Measurements from ENCODE around the gene GNAI1. TPM values are rescaled to one million over a fixed set of nuclear protein-coding genes. Genes with fewer than 3 reads are reported as not detected.

Gene GNAI1
- total and polyA plus RNA-seq, 2 of the 13 experiments (the other 11 are each of a cell fraction or from before 2014, with no cell fraction given) = 3.5 to 5.7 TPM

GRCh38 chr7:80095545-80095944 lies 39.1 kb upstream of the GNAI1 start:
- ATAC-seq = no peak
- DNase-seq (ENCODE audit: low spot score) = no peak
- 23% methylated on average over 1 of the region's 1 CpG for WGBS (ENCODE audit: low lambda C conversion rate)
- H2AFZ ChIP-seq (ENCODE audit: low read length) = no peak overlapping the region
- POLR2A ChIA-PET = no interaction called here
- FAIRE-seq = no peak
- H3K9ac ChIP-seq (ENCODE audit: insufficient read depth, low read depth, low read length) = no peak overlapping the region
- in situ Hi-C loops (cut with HindIII; ENCODE audit: extremely low pct_ligation_motif_present, low pct_unique_long_range_greater_than_20kb) (no loop called here), intact Hi-C loops (cut with micrococcal nuclease; ENCODE audit: unreplicated experiment) (loop anchor here (1.0 kb wide), 1 partner anchor 39 kb away; the partner anchor contains the start of gene GNAI1)
- H3K36me3 ChIP-seq (replicated peaks in 1 of 2; ENCODE audit: control insufficient read depth in 1 of 2, insufficient read depth in 2 of 2, low read length in 2 of 2) = no peaks in the 10 kb centered on the region
- no peak overlapping the region for H3K27ac ChIP-seq (ENCODE audit: extremely low read length, insufficient read depth, low read length)
- no TSS peak for BruUV-seq (replicated peaks)
- no peak overlapping the region for H3K4me2 ChIP-seq (ENCODE audit: low read depth, low read length)
- CTCF ChIA-PET (ENCODE audit: low intra/inter-chr PET ratio, low total read pairs) = no interaction called here
- no peak for TF ChIP-seq POGK (CRISPR knock-in tag; conservative IDR thresholded peaks at IDR 0.05)
- TF ChIP-seq FOXA1 (IDR thresholded peaks at IDR 0.05) = 0 out of 2 replicates have a peak, but pooled peaks have one; percentile 43
- TF ChIP-seq FOXA1 (CRISPR knock-in tag; IDR thresholded peaks at IDR 0.05) = no peak
- H3K79me2 ChIP-seq (ENCODE audit: insufficient read depth, low read length) = no peaks in the 10 kb centered on the region
- no peaks in the 10 kb centered on the region for H4K20me1 ChIP-seq (ENCODE audit: insufficient read depth, low read length)
- H3K27me3 ChIP-seq (ENCODE audit: control insufficient read depth in 1 of 2, insufficient read depth in 2 of 2, low read length in 2 of 2) = no peaks in the 10 kb centered on the region
- H3K4me1 ChIP-seq (ENCODE audit: insufficient read depth, low read length) = no peaks in the 10 kb centered on the region
- H3K4me3 ChIP-seq (replicated peaks in 1 of 3; ENCODE audit: insufficient read depth in 1 of 3, low read depth in 2 of 3, low read length in 3 of 3) = no peak overlapping the region
- no peaks in the 10 kb centered on the region for H3K9me3 ChIP-seq (ENCODE audit: low read length)

GRCh38 chr7:80097756-80098155 lies 36.9 kb upstream of the GNAI1 start:
- Histone ChIP-seq H3K27ac (ENCODE audit: extremely low read length, insufficient read depth, low read length) (no peak overlapping the region), H3K9me3 (ENCODE audit: low read length) (no peaks in the 10 kb centered on the region), H2AFZ (ENCODE audit: low read length) (no peak overlapping the region), H3K4me1 (ENCODE audit: insufficient read depth, low read length) (no peaks in the 10 kb centered on the region), H3K79me2 (ENCODE audit: insufficient read depth, low read length) (no peaks in the 10 kb centered on the region), H3K9ac (ENCODE audit: insufficient read depth, low read depth, low read length) (no peak overlapping the region), H3K4me3 (replicated peaks in 1 of 3; ENCODE audit: insufficient read depth in 1 of 3, low read depth in 2 of 3, low read length in 3 of 3) (no peak overlapping the region), H3K36me3 (replicated peaks in 1 of 2; ENCODE audit: control insufficient read depth in 1 of 2, insufficient read depth in 2 of 2, low read length in 2 of 2) (no peaks in the 10 kb centered on the region), H4K20me1 (ENCODE audit: insufficient read depth, low read length) (no peaks in the 10 kb centered on the region), H3K27me3 (ENCODE audit: control insufficient read depth in 1 of 2, insufficient read depth in 2 of 2, low read length in 2 of 2) (no peaks in the 10 kb centered on the region), H3K4me2 (ENCODE audit: low read depth, low read length) (no peak overlapping the region)
- 96% methylated on average over 2 of the region's 2 CpGs for WGBS (ENCODE audit: low lambda C conversion rate)
- CTCF ChIA-PET (ENCODE audit: low intra/inter-chr PET ratio, low total read pairs) = no interaction called here
- DNase-seq (ENCODE audit: low spot score) (no peak), ATAC-seq (no peak), FAIRE-seq (no peak)
- in situ Hi-C loops (cut with HindIII; ENCODE audit: extremely low pct_ligation_motif_present, low pct_unique_long_range_greater_than_20kb) (no loop called here), intact Hi-C loops (cut with micrococcal nuclease; ENCODE audit: unreplicated experiment) (no loop called here)
- no TSS peak for BruUV-seq (replicated peaks)
- POLR2A ChIA-PET = no interaction called here
- TF ChIP-seq JUND (CRISPR knock-in tag; IDR thresholded peaks at IDR 0.05) (no peak), NR2F6 (IDR thresholded peaks at IDR 0.05) (no peak), NR2F6 (CRISPR knock-in tag; IDR thresholded peaks at IDR 0.05) (no peak), ATM (IDR thresholded peaks at IDR 0.05; ENCODE audit: borderline replicate concordance) (no peak), CCDC6 (CRISPR knock-in tag; IDR thresholded peaks at IDR 0.05) (no peak), NFATC3 (CRISPR knock-in tag; IDR thresholded peaks at IDR 0.05) (no peak), ZNF569 (CRISPR knock-in tag; IDR thresholded peaks at IDR 0.05; ENCODE audit: borderline replicate concordance) (no peak), ASH2L (IDR thresholded peaks at IDR 0.05; ENCODE audit: insufficient read length, low read depth, low read length) (no peak), KDM5B (CRISPR knock-in tag; IDR thresholded peaks at IDR 0.05; ENCODE audit: borderline replicate concordance) (no peak), ZNF609 (CRISPR knock-in tag; IDR thresholded peaks at IDR 0.05; ENCODE audit: borderline replicate concordance) (no peak), ZFYVE20 (CRISPR knock-in tag; IDR thresholded peaks at IDR 0.05; ENCODE audit: borderline replicate concordance, low read depth) (no peak)
